Natural killer cell (primary cell): ENCODE results near the gene POMGNT1. TPM values are rescaled to one million over a fixed set of nuclear protein-coding genes. Genes with fewer than 3 reads are reported as not detected.

Source experiments
- ATAC-seq, 3 donors: fragments of 150-1000 bp in 2 of 3; fragments of 200-7000 bp in 1 of 3; cut with Tn5 transposase; 1 replicate in 1 of 3; 2 replicates in 2 of 3; pipeline ENCODE4 v1.10.0; 2021; ENCODE audit warnings: mild to moderate bottlenecking in 2 of 3, moderate library complexity in 2 of 3
- DNase-seq, 2 donors: peaks; one replicate each; pipeline versions ENCODE4 v3.0.0 to v3.0.0-alpha.2; 2013 to 2021; ENCODE audit warnings: mixed read lengths in 1 of 2
- H3K27ac ChIP-seq: one replicate; pipeline ENCODE4 v1.5.1; 2013; ENCODE audit warnings: mild to moderate bottlenecking, low read length
- H3K27me3 ChIP-seq: one replicate; pipeline ENCODE4 v1.6.1; 2013; ENCODE audit warnings: low read length; ENCODE audit not compliant: control insufficient read depth, insufficient read depth
- H3K36me3 ChIP-seq: one replicate; pipeline ENCODE4 v1.6.1; 2013; ENCODE audit warnings: low read length; ENCODE audit not compliant: control insufficient read depth, insufficient read depth
- H3K4me1 ChIP-seq: one replicate; pipeline ENCODE4 v1.6.1; 2013; ENCODE audit warnings: low read length; ENCODE audit not compliant: control insufficient read depth, insufficient read depth
- H3K4me3 ChIP-seq: one replicate; pipeline ENCODE4 v1.5.1; 2013; ENCODE audit warnings: low read length
- H3K9me3 ChIP-seq: one replicate; pipeline ENCODE4 v1.6.1; 2013; ENCODE audit warnings: low read length; ENCODE audit not compliant: control insufficient read depth, insufficient read depth
- H3K27ac Mint-ChIP-seq, 2 donors: one replicate each; pipeline ENCODE4 v1.8.0; 2022; ENCODE audit warnings: mild to moderate bottlenecking in 2 of 2, mixed read lengths in 2 of 2, moderate library complexity in 1 of 2
- H3K27me3 Mint-ChIP-seq, 2 donors: one replicate each; pipeline ENCODE4 v1.8.0; 2022; ENCODE audit warnings: low read depth in 2 of 2, mixed read lengths in 2 of 2
- H3K36me3 Mint-ChIP-seq: one replicate; pipeline ENCODE4 v1.8.0; 2022; ENCODE audit warnings: mixed read lengths
- H3K4me1 Mint-ChIP-seq, 2 donors: one replicate each; pipeline ENCODE4 v1.8.0; 2022; ENCODE audit warnings: mixed read lengths in 2 of 2
- H3K4me3 Mint-ChIP-seq: one replicate; pipeline ENCODE4 v1.8.0; 2022; ENCODE audit warnings: mild to moderate bottlenecking, moderate library complexity, mixed read lengths
- H3K9me3 Mint-ChIP-seq, 2 donors: one replicate each; pipeline ENCODE4 v1.8.0; 2022; ENCODE audit warnings: mixed read lengths in 2 of 2
- CTCF ChIP-seq: fragments of 200-600 bp; IDR thresholded peaks from one replicate; pipeline ENCODE4 v1.8.0; 2022; ENCODE audit warnings: antibody characterized with exemption
- WGBS: methylation state at CpG from one replicate; pipeline ENCODE4 v1.1.7; 2013; ENCODE audit warnings: missing lambda C conversion rate; ENCODE audit not compliant: insufficient coverage; 5-methylcytosine and 5-hydroxymethylcytosine counted together
- intact Hi-C: fragments of 100-400 bp; cut with micrococcal nuclease; formaldehyde crosslinking; loops from one replicate; pipeline ENCODE4 v1.14.2; 2022
- total RNA-seq, 4 donors: library from RNA; stranded (reverse); fragments of 120-200 nt in 1 of 4; gene quantifications; one replicate each; pipeline versions ENCODE4 v1.2.3 to v1.2.4, GENCODE V29; 2013 to 2022

The POMGNT1 gene
- total RNA-seq, 3 donors from 2014 or later (not counting 1 experiment from before 2014, with no cell fraction given), result 35.8 to 51.3 (median 47.0) TPM

GRCh38 chr1:46221749-46222148 lies 23.5 kb upstream of the POMGNT1 start:
- Mint-ChIP-seq H3K4me3 (no peak overlapping the region), H3K27me3 (no peaks in the 10 kb centered on the region), H3K9me3 (no peaks in the 10 kb centered on the region), H3K36me3 (no peaks in the 10 kb centered on the region), H3K27ac (no peak overlapping the region), H3K4me1 (peaks cover 0 to 5% of the 10 kb centered on the region in 2 donors)
- H3K9me3 ChIP-seq, result no peaks in the 10 kb centered on the region
- H3K4me3 ChIP-seq, result no peak overlapping the region
- intact Hi-C loops, result loop anchor here (2.0 kb wide), 1 partner anchor 43 kb away; no protein-coding TSS in a partner anchor
- TF ChIP-seq CTCF, result no peak
- H3K27me3 ChIP-seq, result no peaks in the 10 kb centered on the region
- no peak overlapping the region for H3K27ac ChIP-seq
- DNase-seq, result no peak
- WGBS, result 83% methylated on average over 4 of the region's 4 CpGs
- ATAC-seq, result no peak
- H3K36me3 ChIP-seq, result no peaks in the 10 kb centered on the region
- H3K4me1 ChIP-seq, result peaks cover 3% of the 10 kb centered on the region

DNA sequence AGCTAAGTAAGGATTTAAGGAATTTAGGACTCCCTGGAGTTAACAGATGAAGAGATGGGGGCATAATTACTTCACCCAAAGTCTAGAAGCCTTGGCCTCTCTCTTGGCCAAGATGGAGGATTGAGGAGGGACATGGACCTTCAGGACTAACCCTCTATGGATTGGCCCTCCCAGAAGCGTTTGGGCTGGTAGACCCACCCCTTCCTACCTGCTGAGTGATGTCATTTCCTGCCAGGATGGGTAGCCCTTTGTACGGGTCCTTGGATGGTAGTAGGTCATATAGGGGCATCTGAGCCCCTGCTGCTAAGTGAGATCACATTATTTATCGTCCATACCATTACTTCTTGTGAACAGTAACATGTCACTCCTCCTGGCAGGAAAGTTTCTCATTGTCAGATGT lies 22.6 kb upstream of the POMGNT1 start:
- Mint-ChIP-seq H3K36me3 (no peaks in the 10 kb centered on the region), H3K4me1 (peaks cover 0 to 5% of the 10 kb centered on the region in 2 donors), H3K9me3 (no peaks in the 10 kb centered on the region), H3K27me3 (no peaks in the 10 kb centered on the region), H3K4me3 (no peak overlapping the region), H3K27ac (no peak overlapping the region)
- DNase-seq (no peak), ATAC-seq (no peak)
- H3K27ac ChIP-seq, result no peak overlapping the region
- H3K4me3 ChIP-seq, result no peak overlapping the region
- intact Hi-C loops, result no loop called here
- 90% methylated on average over 2 of the region's 3 CpGs for WGBS
- H3K36me3 ChIP-seq, result no peaks in the 10 kb centered on the region
- no peaks in the 10 kb centered on the region for H3K9me3 ChIP-seq
- no peak for TF ChIP-seq CTCF
- H3K4me1 ChIP-seq, result peaks cover 3% of the 10 kb centered on the region
- H3K27me3 ChIP-seq, result no peaks in the 10 kb centered on the region

GRCh38 chr1:46219551-46220520 lies 21.6 kb upstream of the POMGNT1 start:
- H3K9me3 Mint-ChIP-seq, result no peaks in the 10 kb centered on the region
- H3K4me1 ChIP-seq, result peaks cover 3% of the 10 kb centered on the region
- H3K36me3 Mint-ChIP-seq, result no peaks in the 10 kb centered on the region
- no peak for DNase-seq
- H3K9me3 ChIP-seq, result no peaks in the 10 kb centered on the region
- intact Hi-C loops, result no loop called here
- no peak overlapping the region for H3K4me3 Mint-ChIP-seq
- no peak overlapping the region for H3K4me3 ChIP-seq
- no peak for TF ChIP-seq CTCF
- H3K27me3 Mint-ChIP-seq, result no peaks in the 10 kb centered on the region
- 92% methylated on average over 18 of the region's 18 CpGs for WGBS
- peaks cover 0 to 5% of the 10 kb centered on the region in 2 donors for H3K4me1 Mint-ChIP-seq
- H3K36me3 ChIP-seq, result no peaks in the 10 kb centered on the region
- H3K27me3 ChIP-seq, result no peaks in the 10 kb centered on the region
- H3K27ac ChIP-seq, result no peak overlapping the region
- no peak for ATAC-seq
- H3K27ac Mint-ChIP-seq, result no peak overlapping the region
